ENCODE results near the gene HDAC9. TPM values are rescaled to one million over a fixed set of nuclear protein-coding genes. Genes with fewer than 3 reads are reported as not detected.

HDAC9 gene
- total RNA-seq, 1 experiment from 2014 or later, result 159 TPM

- Mint-ChIP-seq H3K4me1 (ENCODE audit: low read depth, unreplicated experiment) (no peaks in the 10 kb centered on the region), H3K27me3 (ENCODE audit: unreplicated experiment) (no peaks in the 10 kb centered on the region), H3K27ac (ENCODE audit: unreplicated experiment) (no peak overlapping the region), H3K4me3 (ENCODE audit: low read depth, unreplicated experiment) (no peak overlapping the region), H3K36me3 (ENCODE audit: insufficient read depth, unreplicated experiment) (peaks cover 16% of the 10 kb centered on the region), H3K9me3 (ENCODE audit: low read depth, unreplicated experiment) (no peaks in the 10 kb centered on the region)
- BruUV-seq (replicated peaks), result no TSS peak
- no peak for DNase-seq
- intact Hi-C loops (cut with micrococcal nuclease; ENCODE audit: unreplicated experiment), result no loop called here
- TF ChIP-seq, protein P1, sequence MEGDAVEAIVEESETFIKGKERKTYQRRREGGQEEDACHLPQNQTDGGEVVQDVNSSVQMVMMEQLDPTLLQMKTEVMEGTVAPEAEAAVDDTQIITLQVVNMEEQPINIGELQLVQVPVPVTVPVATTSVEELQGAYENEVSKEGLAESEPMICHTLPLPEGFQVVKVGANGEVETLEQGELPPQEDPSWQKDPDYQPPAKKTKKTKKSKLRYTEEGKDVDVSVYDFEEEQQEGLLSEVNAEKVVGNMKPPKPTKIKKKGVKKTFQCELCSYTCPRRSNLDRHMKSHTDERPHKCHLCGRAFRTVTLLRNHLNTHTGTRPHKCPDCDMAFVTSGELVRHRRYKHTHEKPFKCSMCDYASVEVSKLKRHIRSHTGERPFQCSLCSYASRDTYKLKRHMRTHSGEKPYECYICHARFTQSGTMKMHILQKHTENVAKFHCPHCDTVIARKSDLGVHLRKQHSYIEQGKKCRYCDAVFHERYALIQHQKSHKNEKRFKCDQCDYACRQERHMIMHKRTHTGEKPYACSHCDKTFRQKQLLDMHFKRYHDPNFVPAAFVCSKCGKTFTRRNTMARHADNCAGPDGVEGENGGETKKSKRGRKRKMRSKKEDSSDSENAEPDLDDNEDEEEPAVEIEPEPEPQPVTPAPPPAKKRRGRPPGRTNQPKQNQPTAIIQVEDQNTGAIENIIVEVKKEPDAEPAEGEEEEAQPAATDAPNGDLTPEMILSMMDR (IDR thresholded peaks at IDR 0.05; ENCODE audit: unreplicated experiment), result no peak
- CTCF ChIA-PET, result interaction anchor here (0.7 to 0.9 kb wide), 2 partner anchors 11 to 17 kb away, joined by 3 read pairs; no protein-coding TSS in a partner anchor
Measured at GRCh38 chr7:18593602-18594279, 98.2 kb downstream of the HDAC9 start.

DNA sequence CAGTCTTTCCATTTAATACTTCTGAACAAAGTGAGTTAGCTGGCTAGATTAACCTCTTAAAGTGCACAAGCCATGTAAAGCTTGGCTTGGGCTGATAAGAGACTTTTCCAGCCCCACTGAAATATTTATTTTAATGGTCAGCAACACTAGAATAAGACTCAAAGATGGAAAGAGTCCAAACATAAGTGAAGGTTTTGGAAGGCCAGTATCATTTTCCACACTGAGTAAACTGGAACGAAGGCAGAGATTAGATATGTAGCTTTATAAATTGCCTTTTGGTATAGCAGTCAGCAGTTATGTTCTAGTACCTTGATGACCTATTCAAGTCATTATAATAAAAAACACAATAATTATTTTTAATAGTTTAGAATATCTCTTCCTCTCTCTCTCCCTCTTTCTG, 102.2 kb downstream of the HDAC9 start:
- H3K4me1 Mint-ChIP-seq (ENCODE audit: low read depth, unreplicated experiment), result no peaks in the 10 kb centered on the region
- no peaks in the 10 kb centered on the region for H3K27me3 Mint-ChIP-seq (ENCODE audit: unreplicated experiment)
- H3K4me3 Mint-ChIP-seq (ENCODE audit: low read depth, unreplicated experiment), result no peak overlapping the region
- CTCF ChIA-PET, result no interaction called here
- no TSS peak for BruUV-seq (replicated peaks)
- no peak overlapping the region for H3K27ac Mint-ChIP-seq (ENCODE audit: unreplicated experiment)
- H3K9me3 Mint-ChIP-seq (ENCODE audit: low read depth, unreplicated experiment), result peaks cover 10% of the 10 kb centered on the region
- TF ChIP-seq, protein P1 (IDR thresholded peaks at IDR 0.05; ENCODE audit: unreplicated experiment), result no peak
- no peak for DNase-seq
- intact Hi-C loops (cut with micrococcal nuclease; ENCODE audit: unreplicated experiment), result no loop called here
- peaks cover 35% of the 10 kb centered on the region for H3K36me3 Mint-ChIP-seq (ENCODE audit: insufficient read depth, unreplicated experiment)

DNA sequence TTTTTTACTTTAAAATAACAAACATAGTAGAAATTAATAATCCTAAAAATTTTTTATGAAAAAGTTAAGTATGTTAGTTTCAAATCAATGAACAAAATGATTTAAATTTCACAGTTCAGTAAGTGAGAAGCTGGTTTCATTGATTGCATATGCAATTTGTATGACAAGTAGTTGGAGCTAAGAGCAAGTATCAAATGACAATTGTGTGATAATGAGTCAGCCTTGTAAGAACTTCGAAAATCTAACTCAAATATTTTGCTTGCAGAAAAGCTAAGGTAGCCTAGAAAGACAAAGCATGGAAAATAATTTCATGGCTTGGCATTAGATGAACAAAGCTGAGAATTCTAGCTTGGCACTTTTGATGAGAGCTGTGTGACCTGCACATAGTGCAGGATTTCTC, 111.5 kb downstream of the HDAC9 start:
- DNase-seq, result no peak
- no TSS peak for BruUV-seq (replicated peaks)
- TF ChIP-seq, protein P1 (IDR thresholded peaks at IDR 0.05; ENCODE audit: unreplicated experiment), result no peak

GRCh38 chr7:18610331-18610948, 114.9 kb downstream of the HDAC9 start:
- BruUV-seq (replicated peaks), result no TSS peak

More for the DNA sequence above, 111.5 kb downstream of the HDAC9 start:
- Mint-ChIP-seq H3K27ac (ENCODE audit: unreplicated experiment) (no peak overlapping the region), H3K36me3 (ENCODE audit: insufficient read depth, unreplicated experiment) (peaks cover 45% of the 10 kb centered on the region), H3K27me3 (ENCODE audit: unreplicated experiment) (no peaks in the 10 kb centered on the region), H3K9me3 (ENCODE audit: low read depth, unreplicated experiment) (peaks cover 25% of the 10 kb centered on the region), H3K4me1 (ENCODE audit: low read depth, unreplicated experiment) (peaks cover 8% of the 10 kb centered on the region), H3K4me3 (ENCODE audit: low read depth, unreplicated experiment) (no peak overlapping the region)
- CTCF ChIA-PET, result interaction anchor here (1.0 kb wide), 1 partner anchor 34 kb away, joined by 3 read pairs; no protein-coding TSS in a partner anchor
- intact Hi-C loops (cut with micrococcal nuclease; ENCODE audit: unreplicated experiment), result no loop called here

More at GRCh38 chr7:18610331-18610948, 114.9 kb downstream of the HDAC9 start:
- peaks cover under 1% of the 10 kb centered on the region for H3K9me3 Mint-ChIP-seq (ENCODE audit: low read depth, unreplicated experiment)
- H3K36me3 Mint-ChIP-seq (ENCODE audit: insufficient read depth, unreplicated experiment), result peaks cover 31% of the 10 kb centered on the region
- DNase-seq, result peak; percentile 60
- no peak overlapping the region for H3K27ac Mint-ChIP-seq (ENCODE audit: unreplicated experiment)
- CTCF ChIA-PET, result interaction anchor here (1.1 kb wide), 1 partner anchor 258 kb away, joined by 8 read pairs; no protein-coding TSS in a partner anchor
- intact Hi-C loops (cut with micrococcal nuclease; ENCODE audit: unreplicated experiment), result loop anchor here (1.0 kb wide), 1 partner anchor 258 kb away; no protein-coding TSS in a partner anchor
- no peak overlapping the region for H3K4me3 Mint-ChIP-seq (ENCODE audit: low read depth, unreplicated experiment)
- TF ChIP-seq, protein P1 (IDR thresholded peaks at IDR 0.05; ENCODE audit: unreplicated experiment), result peak; percentile 76
- no peaks in the 10 kb centered on the region for H3K27me3 Mint-ChIP-seq (ENCODE audit: unreplicated experiment)
- H3K4me1 Mint-ChIP-seq (ENCODE audit: low read depth, unreplicated experiment), result peaks cover 8% of the 10 kb centered on the region

Data from Calu3 (cell line).